Body of pancreas (tissue), 4 donors: ENCODE results near the gene SLC33A1.

Source experiments
- CTCF ChIP-seq, 7 experiments: fragments of 450-650 bp in 4 of 7; fragments of 200-600 bp in 3 of 7; sonication (generic) in 3 of 7; IDR thresholded peaks; one replicate each; pipeline ENCODE4 v1.5.1; 2016 to 2019; ENCODE audit warnings: antibody characterized with exemption in 7 of 7
- POLR2A ChIP-seq, 3 donors: fragments of 450-650 bp; IDR thresholded peaks; one replicate each; pipeline ENCODE4 v1.6.1; 2016; ENCODE audit warnings: antibody characterized with exemption in 3 of 3, mild to moderate bottlenecking in 2 of 3

- TF ChIP-seq CTCF (IDR thresholded peaks at IDR 0.05) = no peak
- no peak for TF ChIP-seq POLR2A (IDR thresholded peaks at IDR 0.05)
Measured at GRCh38 chr3:155884292-155884691, 30.1 kb upstream of the SLC33A1 start.
